Fibroblast of the aortic adventitia (primary cell): ENCODE measurements around the gene FBLN1. TPM values are rescaled to one million over a fixed set of nuclear protein-coding genes. Genes with fewer than 3 reads are reported as not detected.
"Not testable (repeated sequence)": the region's sequence is repeated elsewhere in the genome, so short reads cannot be mapped to it uniquely, and the experiment has no call there.

Source experiments
- DNase-seq: peaks from one replicate; pipeline ENCODE4 v3.0.0-alpha.2; 2010; ENCODE audit warnings: low read depth
- H3K4me3 ChIP-seq: 2 replicates; pipeline ENCODE4 v1.5.1; 2011; ENCODE audit warnings: low read depth, mild to moderate bottlenecking, control low read depth, low read length, moderate library complexity
- total RNA-seq: library from RNA; depleted of rRNA; stranded (reverse); fragments of >200 nt; gene quantifications from 2 replicates; pipeline ENCODE4 v1.2.3, GENCODE V29; 2012; ENCODE audit warnings: low replicate concordance
- TF ChIP-seq, protein P1 (sequence below): IDR thresholded peaks from 2 replicates; pipeline ENCODE4 v1.5.1; 2011; ENCODE audit warnings: mild to moderate bottlenecking, low read length, control low read depth, inconsistent platforms; ENCODE audit not compliant: insufficient read depth

The FBLN1 gene
- total RNA-seq, 1 donor: 561 TPM

DNA sequence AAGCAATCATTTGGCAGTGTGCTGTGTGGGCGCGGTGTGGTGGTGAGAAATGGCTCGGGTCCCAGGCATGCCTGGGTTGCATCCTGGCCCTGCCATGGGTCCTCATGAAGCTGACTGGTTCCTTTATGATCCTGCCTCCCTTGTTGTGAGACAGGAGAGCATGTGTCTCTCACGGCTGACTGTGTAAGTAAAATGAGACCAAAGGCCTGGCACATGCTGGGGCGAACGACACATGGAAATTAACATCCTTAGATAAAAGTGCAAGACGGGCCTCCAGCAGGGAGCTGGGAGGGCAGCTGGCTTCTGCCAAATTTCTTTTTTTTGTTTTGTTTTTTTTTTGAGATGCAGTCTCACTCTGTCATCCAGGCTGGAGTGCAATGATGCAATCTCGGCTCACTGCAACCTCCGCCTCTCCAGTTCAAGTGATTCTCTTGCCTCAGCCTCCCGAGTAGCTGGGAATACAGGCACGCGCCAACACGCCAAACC, 9.4 kb upstream of the FBLN1 start:
- TF ChIP-seq, protein P1, sequence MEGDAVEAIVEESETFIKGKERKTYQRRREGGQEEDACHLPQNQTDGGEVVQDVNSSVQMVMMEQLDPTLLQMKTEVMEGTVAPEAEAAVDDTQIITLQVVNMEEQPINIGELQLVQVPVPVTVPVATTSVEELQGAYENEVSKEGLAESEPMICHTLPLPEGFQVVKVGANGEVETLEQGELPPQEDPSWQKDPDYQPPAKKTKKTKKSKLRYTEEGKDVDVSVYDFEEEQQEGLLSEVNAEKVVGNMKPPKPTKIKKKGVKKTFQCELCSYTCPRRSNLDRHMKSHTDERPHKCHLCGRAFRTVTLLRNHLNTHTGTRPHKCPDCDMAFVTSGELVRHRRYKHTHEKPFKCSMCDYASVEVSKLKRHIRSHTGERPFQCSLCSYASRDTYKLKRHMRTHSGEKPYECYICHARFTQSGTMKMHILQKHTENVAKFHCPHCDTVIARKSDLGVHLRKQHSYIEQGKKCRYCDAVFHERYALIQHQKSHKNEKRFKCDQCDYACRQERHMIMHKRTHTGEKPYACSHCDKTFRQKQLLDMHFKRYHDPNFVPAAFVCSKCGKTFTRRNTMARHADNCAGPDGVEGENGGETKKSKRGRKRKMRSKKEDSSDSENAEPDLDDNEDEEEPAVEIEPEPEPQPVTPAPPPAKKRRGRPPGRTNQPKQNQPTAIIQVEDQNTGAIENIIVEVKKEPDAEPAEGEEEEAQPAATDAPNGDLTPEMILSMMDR: no peak
- no peak overlapping the region for H3K4me3 ChIP-seq
- peak; percentile 85 for DNase-seq

DNA sequence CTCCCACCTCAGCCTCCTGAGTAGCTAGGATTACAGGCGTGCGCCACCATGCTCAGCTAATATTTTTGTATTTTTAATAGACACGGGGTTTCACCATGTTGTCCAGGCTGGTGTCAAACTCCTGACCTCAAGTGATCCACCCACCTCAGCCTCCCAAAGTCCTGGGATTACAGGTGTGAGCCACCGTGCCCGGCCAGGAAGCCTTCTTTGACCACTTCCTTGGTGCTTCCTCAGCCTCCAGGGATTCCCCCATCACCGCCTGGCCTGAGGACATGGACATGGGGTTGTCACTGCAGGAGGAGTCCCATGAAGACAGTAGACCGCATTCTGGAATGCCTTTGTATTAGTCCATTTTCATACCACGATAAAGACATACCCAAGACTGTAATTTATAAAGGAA, 8.4 kb upstream of the FBLN1 start:
- DNase-seq, H3K4me3 ChIP-seq: not testable (repeated sequence)

DNA sequence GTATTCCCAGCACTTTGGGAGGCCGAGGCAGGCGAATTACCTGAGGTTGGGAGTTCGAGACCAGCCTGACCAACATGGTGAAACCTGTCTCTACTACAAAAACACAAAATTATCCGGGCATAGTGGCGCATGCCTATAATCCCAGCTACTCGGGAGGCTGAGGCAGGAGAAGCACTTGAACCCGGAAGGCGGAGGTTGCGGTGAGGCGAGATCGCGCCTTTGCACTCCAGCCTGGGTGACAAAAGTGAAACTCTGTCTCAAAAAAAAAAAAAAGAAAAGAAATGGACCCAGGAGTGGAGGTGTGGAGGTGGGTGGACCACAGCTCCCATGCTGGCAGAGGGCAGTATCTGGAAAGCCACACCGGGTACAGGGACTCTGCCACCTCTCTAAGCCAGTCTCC, 7.1 kb upstream of the FBLN1 start:
- DNase-seq, H3K4me3 ChIP-seq: not testable (repeated sequence)

DNA sequence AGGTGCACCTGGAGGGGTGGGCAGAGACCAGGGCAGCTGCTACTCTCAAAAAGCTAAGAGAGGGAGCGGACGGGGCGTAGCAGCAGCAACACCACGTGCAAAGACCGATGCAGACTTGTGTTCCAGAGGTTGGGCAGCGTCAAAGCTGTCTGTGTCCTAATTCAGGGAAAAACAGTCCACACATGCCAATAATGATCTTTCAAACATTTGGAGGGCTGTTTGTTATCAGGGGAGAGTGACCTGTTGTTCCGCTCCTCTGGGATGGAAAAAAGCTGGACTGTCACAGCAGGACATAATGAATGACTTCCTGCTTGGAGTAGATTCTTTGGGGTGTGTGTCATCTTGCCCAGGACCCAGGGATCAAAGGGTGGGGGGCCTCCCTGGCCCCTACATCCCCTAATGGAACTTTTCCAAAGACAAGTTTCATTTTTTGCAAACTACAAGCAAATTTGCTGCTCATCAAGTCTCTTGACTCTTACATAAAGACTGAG, 6.2 kb upstream of the FBLN1 start:
- TF ChIP-seq, protein P1: no peak
- DNase-seq: peak; percentile 66

DNA sequence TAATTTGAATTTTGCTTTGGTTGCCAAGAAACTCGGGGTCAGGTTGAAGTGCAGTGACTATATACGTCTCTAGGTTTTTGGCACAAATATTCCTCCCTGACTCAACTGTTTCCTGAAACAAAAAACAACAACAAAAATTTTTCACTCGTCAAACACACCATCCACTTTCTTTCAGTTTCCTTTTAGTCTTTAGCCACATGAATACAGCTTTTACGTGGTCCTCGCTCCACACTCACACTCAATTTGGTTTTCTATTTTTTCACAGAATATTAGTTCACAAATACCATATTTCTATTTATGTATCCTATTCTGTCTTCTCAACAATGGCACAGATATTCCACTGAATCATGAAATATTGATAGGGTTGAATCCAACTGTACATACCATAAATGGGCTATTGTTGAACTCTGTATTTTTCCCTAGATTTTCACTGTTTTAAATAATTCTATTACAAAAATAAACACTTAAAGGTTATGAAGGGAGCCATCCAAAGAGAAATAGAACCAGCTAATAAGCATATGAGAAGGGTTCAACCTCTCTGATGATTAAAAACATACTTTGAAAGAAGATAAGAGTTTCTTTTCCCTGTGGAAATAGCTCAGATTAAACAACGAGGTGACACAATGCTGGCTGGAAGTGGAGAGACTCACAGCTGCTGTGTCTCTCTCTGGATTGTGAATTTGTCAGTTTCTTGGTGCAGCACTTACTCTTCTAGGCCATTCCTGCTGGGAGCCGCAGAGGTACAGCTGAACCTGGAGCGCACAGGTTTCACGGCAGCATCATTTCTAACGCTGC, 5.1 kb upstream of the FBLN1 start:
- H3K4me3 ChIP-seq: peak overlapping the region; percentile 19
- TF ChIP-seq, protein P1: no peak
- peak; percentile 91 for DNase-seq

More for the DNA sequence above, 6.2 kb upstream of the FBLN1 start:
- H3K4me3 ChIP-seq: no peak overlapping the region

DNA sequence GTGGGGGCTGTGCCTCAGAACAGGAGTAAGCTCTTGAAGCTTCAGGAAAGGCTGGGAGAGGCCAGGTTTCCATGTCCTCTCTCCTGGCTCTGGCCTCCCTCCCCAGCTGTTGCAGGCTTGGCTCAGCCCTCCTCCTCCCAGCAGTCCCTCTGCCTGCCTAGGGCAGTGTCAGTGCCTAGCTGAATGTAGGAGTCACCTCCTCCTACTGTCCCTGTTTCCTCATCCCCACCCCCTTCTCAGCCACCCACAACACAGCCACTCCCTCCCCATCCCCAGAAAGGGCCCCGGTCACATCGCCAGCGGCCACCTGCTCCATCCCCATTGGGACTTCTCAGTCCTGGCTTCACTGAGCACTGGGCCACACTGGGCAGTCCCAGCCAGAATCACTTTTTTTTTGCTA, 2.9 kb upstream of the FBLN1 start:
- peak; percentile 51 for DNase-seq
- H3K4me3 ChIP-seq: no peak overlapping the region
- TF ChIP-seq, protein P1: no peak

DNA sequence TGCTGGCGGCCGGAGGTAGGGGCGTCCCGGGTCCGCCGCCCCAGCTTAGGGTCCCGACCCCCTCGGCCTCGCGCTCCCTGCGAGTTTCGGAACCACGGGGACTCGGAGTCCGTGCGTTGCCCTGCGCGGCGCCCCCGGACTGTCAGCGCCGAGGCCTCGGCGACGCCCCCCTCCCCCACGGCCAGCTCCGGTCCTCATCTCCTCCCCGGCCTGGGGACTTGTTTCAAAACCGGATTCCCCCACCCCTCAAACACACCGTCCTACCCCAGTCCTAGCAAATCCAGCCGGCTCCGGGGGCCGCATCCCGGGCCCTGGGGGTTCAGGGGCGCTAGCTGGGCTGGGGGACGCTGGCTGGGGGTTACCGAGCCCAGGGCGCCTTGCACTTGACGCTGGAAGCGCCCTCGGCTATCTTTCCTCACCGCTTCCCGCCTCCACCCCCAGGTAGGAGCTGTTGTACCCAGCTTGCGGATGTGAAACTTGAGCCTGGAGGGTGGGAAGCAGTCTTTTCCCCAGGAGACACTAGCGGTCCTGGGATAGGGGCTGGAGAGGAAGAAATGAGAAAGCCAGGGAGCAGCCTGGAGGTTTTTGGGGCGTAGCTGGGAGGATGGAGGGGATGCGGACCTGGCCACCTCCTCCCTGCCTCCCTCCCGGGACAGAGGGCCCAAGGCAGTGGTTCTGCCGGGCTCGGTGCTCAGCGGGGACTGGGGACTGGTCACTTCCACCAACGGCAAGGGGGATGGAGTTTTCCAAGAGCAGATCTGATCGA, 550 bp downstream of the FBLN1 start:
- TF ChIP-seq, protein P1: no peak
- DNase-seq: no peak
- peak overlapping the region; percentile 98 for H3K4me3 ChIP-seq
